Measurements from ENCODE around the gene LHX1. TPM values are rescaled to one million over a fixed set of nuclear protein-coding genes. Genes with fewer than 3 reads are reported as not detected.
A peak's percentile ranks its signal among the peaks of the same experiment; 100 is the strongest.

Gene LHX1
- total RNA-seq = not detected

GRCh38 chr17:36937001-36937958 is at the start of gene LHX1:
Gene LHX1 (plus strand): TSS chr17:36937475. CDS start chr17:36938198, 723 bp downstream.
- peaks cover 100% of the 10 kb centered on the region for H3K27me3 ChIP-seq
- 3% methylated on average over 74 of the region's 75 CpGs for WGBS
- DNase-seq (ENCODE audit: low spot score in 2 of 2) = no peak
- no peak within 1 kb of the TSS for H3K27ac ChIP-seq
- peak within 1 kb of the TSS; percentile 20 for H3K4me3 ChIP-seq
- no peaks in the 10 kb centered on the region for H3K9me3 ChIP-seq
- no peak for TF ChIP-seq POLR2AphosphoS5 (IDR thresholded peaks at IDR 0.05)
- no peak for TF ChIP-seq EP300 (IDR thresholded peaks at IDR 0.05)
- no peak for TF ChIP-seq CTCF (IDR thresholded peaks at IDR 0.05)
- no peak for TF ChIP-seq POLR2A (IDR thresholded peaks at IDR 0.05)
- peaks cover 92% of the 10 kb centered on the region for H3K4me1 ChIP-seq
- H3K36me3 ChIP-seq = no peaks in the 10 kb centered on the region

GRCh38 chr17:36888236-36888951 is 48.9 kb upstream of the LHX1 start:
- H3K36me3 ChIP-seq = no peaks in the 10 kb centered on the region
- TF ChIP-seq POLR2A (IDR thresholded peaks at IDR 0.05) (no peak), EP300 (IDR thresholded peaks at IDR 0.05) (no peak), CTCF (IDR thresholded peaks at IDR 0.05) (no peak), POLR2AphosphoS5 (IDR thresholded peaks at IDR 0.05) (no peak)
- no peaks in the 10 kb centered on the region for H3K4me1 ChIP-seq
- H3K4me3 ChIP-seq = no peak overlapping the region
- no peak overlapping the region for H3K27ac ChIP-seq
- peaks cover 77% of the 10 kb centered on the region for H3K27me3 ChIP-seq
- DNase-seq (ENCODE audit: low spot score in 2 of 2) = no peak
- no peaks in the 10 kb centered on the region for H3K9me3 ChIP-seq
- 60% methylated on average over 8 of the region's 8 CpGs for WGBS

- no peak for DNase-seq (ENCODE audit: low spot score in 2 of 2)
- H3K27me3 ChIP-seq = peaks cover 69% of the 10 kb centered on the region
These were observed 47.4 kb upstream of the LHX1 start for GRCh38 chr17:36889770-36890349.

GRCh38 chr17:36890398-36891168 is 46.7 kb upstream of the LHX1 start:
- 49% methylated on average over 11 of the region's 13 CpGs for WGBS
- H3K4me1 ChIP-seq = no peaks in the 10 kb centered on the region
- no peak overlapping the region for H3K27ac ChIP-seq
- TF ChIP-seq EP300 (IDR thresholded peaks at IDR 0.05) = no peak
- no peak for TF ChIP-seq POLR2A (IDR thresholded peaks at IDR 0.05)
- no peak for TF ChIP-seq CTCF (IDR thresholded peaks at IDR 0.05)
- no peak for TF ChIP-seq POLR2AphosphoS5 (IDR thresholded peaks at IDR 0.05)
- no peak overlapping the region for H3K4me3 ChIP-seq
- H3K36me3 ChIP-seq = no peaks in the 10 kb centered on the region
- no peak for DNase-seq (ENCODE audit: low spot score in 2 of 2)
- peaks cover 69% of the 10 kb centered on the region for H3K27me3 ChIP-seq
- H3K9me3 ChIP-seq = no peaks in the 10 kb centered on the region

More at GRCh38 chr17:36889770-36890349, 47.4 kb upstream of the LHX1 start:
- no peak overlapping the region for H3K27ac ChIP-seq
- no peaks in the 10 kb centered on the region for H3K4me1 ChIP-seq
- H3K9me3 ChIP-seq = no peaks in the 10 kb centered on the region
- H3K4me3 ChIP-seq = no peak overlapping the region
- WGBS = 53% methylated on average over 8 of the region's 8 CpGs
- no peaks in the 10 kb centered on the region for H3K36me3 ChIP-seq
- TF ChIP-seq POLR2A (IDR thresholded peaks at IDR 0.05) (no peak), CTCF (IDR thresholded peaks at IDR 0.05) (no peak)
